HepG2 (cell line): ENCODE data around the gene HLA-DOA. TPM values are rescaled to one million over a fixed set of nuclear protein-coding genes. Genes with fewer than 3 reads are reported as not detected.
A peak's percentile ranks its signal among the peaks of the same experiment; 100 is the strongest.

Source experiments
- ATF2 ChIP-seq: sonication (generic); formaldehyde crosslinking; IDR thresholded peaks from 2 replicates; pipeline ENCODE4 v1.4.0; 2020; ENCODE audit warnings: missing genetic modification reagents
- CREB1 ChIP-seq, 2 experiments: fragments of 450-650 bp in 1 of 2; IDR thresholded peaks; 2 replicates each; pipeline ENCODE4 v1.6.1; 2016 to 2017; ENCODE audit warnings: control low read depth in 1 of 2, mild to moderate bottlenecking in 1 of 2, missing compliant biosample characterization in 1 of 2, missing genetic modification characterization in 1 of 2
- HIVEP1 ChIP-seq: sonication (generic); formaldehyde crosslinking; IDR thresholded peaks from 2 replicates; pipeline ENCODE4 v1.4.0; 2020; ENCODE audit warnings: mild to moderate bottlenecking, missing genetic modification reagents
- PAF1 ChIP-seq: IDR thresholded peaks from 2 replicates; pipeline ENCODE4 v1.6.1; 2016; ENCODE audit warnings: missing genetic modification reagents, missing compliant biosample characterization
- POLR2A ChIP-seq, 2 experiments: IDR thresholded peaks; 2 replicates each; pipeline ENCODE4 v1.6.1; 2011; ENCODE audit warnings: low read depth in 2 of 2, low read length in 2 of 2, mild to moderate bottlenecking in 1 of 2, moderate library complexity in 1 of 2; ENCODE audit not compliant: insufficient read depth in 1 of 2
- RXRB ChIP-seq: IDR thresholded peaks from 2 replicates; pipeline ENCODE4 v1.6.1; 2016; ENCODE audit warnings: borderline replicate concordance, missing genetic modification reagents, missing compliant biosample characterization
- SALL1 ChIP-seq: sonication (generic); formaldehyde crosslinking; IDR thresholded peaks from 2 replicates; pipeline ENCODE4 v1.8.0; 2022; ENCODE audit warnings: mild to moderate bottlenecking, missing genetic modification reagents
- ZGPAT ChIP-seq: IDR thresholded peaks from 2 replicates; pipeline ENCODE4 v1.6.1; 2016; ENCODE audit warnings: mild to moderate bottlenecking
- ZMYM4 ChIP-seq: sonication (generic); formaldehyde crosslinking; IDR thresholded peaks from 2 replicates; pipeline ENCODE4 v1.8.1; 2023; ENCODE audit warnings: mild to moderate bottlenecking, missing genetic modification reagents
- ZNF10 ChIP-seq: sonication (generic); formaldehyde crosslinking; IDR thresholded peaks from 2 replicates; pipeline ENCODE4 v1.4.0; 2020; ENCODE audit warnings: mild to moderate bottlenecking, low read depth, missing genetic modification reagents, borderline replicate concordance
- ZNF335 ChIP-seq: sonication (generic); formaldehyde crosslinking; IDR thresholded peaks from 2 replicates; pipeline ENCODE4 v1.4.0; 2020; ENCODE audit warnings: missing genetic modification reagents
- ZNF343 ChIP-seq: sonication (generic); formaldehyde crosslinking; IDR thresholded peaks from 2 replicates; pipeline ENCODE4 v1.4.0; 2020; ENCODE audit warnings: mild to moderate bottlenecking, missing genetic modification reagents
- polyA plus RNA-seq, 8 experiments: library from polyadenylated mRNA; depleted of rRNA in 3 of 8; stranded (reverse) in 7 of 8; unstranded in 1 of 8; fragments of >200 nt; fragmentation: Illumina TruSeq in 4 of 8; extraction: Trizol in 4 of 8; gene quantifications; 2 replicates each; pipeline versions ENCODE4 v1.2.1 to v1.2.3, GENCODE V29; 2011 to 2016; ENCODE audit warnings: low read depth in 4 of 8, missing spikeins in 1 of 8, mixed read lengths in 1 of 8; ENCODE audit not compliant: insufficient read depth in 1 of 8
- total RNA-seq, 5 experiments: library from RNA; depleted of rRNA; stranded (reverse); fragments of >200 nt; fragmentation: Illumina TruSeq; extraction: Trizol; gene quantifications; 2 replicates each; pipeline ENCODE4 v1.2.3, GENCODE V29; 2016; ENCODE audit warnings: low read depth in 1 of 5
- TF ChIP-seq, protein P1 (sequence below): sonication (generic); formaldehyde crosslinking; IDR thresholded peaks from 2 replicates; pipeline ENCODE4 v1.4.0; 2020; ENCODE audit warnings: missing genetic modification reagents
- TF ChIP-seq, protein P2 (sequence below): sonication (generic); formaldehyde crosslinking; conservative IDR thresholded peaks from 2 replicates; pipeline ENCODE4 v1.8.0; 2022; ENCODE audit warnings: mild to moderate bottlenecking, moderate library complexity, missing genetic modification reagents
- TF ChIP-seq, protein P3 (sequence below): sonication (generic); formaldehyde crosslinking; IDR thresholded peaks from 2 replicates; pipeline ENCODE4 v1.5.0; 2020; ENCODE audit warnings: mild to moderate bottlenecking, missing genetic modification reagents, borderline replicate concordance

HLA-DOA gene
- total and polyA plus RNA-seq, 2 of the 13 experiments (the other 11 are each of a cell fraction or from before 2014, with no cell fraction given): 0.03 to 0.09 TPM

DNA sequence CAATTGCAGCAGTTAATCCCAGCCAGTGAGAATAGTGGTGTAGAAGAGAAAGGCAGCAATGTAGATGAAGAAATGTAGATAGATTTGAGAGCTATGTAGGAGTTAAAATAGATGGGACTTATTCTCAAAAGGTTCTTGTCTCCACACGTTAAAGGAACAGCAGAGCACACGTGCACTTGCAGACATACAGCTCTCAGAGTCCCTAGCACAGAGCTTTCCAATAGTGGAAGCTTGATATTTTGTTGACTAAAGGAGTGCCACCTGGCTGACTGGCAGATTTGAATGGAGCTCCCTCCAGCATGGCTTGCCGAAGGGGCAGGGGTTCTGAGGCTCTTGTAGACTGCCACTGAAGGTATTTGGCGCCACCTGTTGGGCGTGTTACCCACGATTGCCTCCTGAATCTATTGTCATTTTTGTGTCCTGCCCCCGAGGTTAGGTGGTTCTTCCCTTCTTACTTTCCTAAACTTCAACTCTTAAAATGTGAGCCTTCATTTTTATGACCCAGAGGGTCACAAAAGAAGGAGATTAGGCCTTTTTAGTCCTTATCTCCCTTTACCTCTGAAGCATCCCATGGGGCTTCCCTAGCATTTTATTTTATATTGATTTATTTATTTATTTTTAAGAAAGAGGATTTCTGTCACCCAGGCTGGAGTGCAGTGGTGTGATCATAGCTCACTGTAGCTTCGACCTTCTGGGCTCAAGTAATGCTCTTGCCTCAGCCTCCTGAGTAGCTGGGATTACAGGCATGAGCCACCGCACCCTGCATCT lies 24.6 kb downstream of the HLA-DOA start (continued):
- no peak for TF ChIP-seq ATF2
- no peak for TF ChIP-seq CREB1 (IDR thresholded peaks at IDR 0.05)
- no peak for TF ChIP-seq CREB1 (CRISPR knock-in tag; IDR thresholded peaks at IDR 0.05)
- no peak for TF ChIP-seq POLR2A (IDR thresholded peaks at IDR 0.05; ENCODE audit: insufficient read depth in 1 of 2, low read depth in 2 of 2, low read length in 2 of 2)
- TF ChIP-seq ZNF335 (CRISPR knock-in tag): no peak
- TF ChIP-seq ZGPAT (CRISPR knock-in tag): 0 out of 2 replicates have a peak, but pooled peaks have one; percentile 34
- no peak for TF ChIP-seq ZNF10
- TF ChIP-seq SALL1 (CRISPR knock-in tag): 0 out of 2 replicates have a peak, but pooled peaks have one; percentile 20
- TF ChIP-seq, protein P1, sequence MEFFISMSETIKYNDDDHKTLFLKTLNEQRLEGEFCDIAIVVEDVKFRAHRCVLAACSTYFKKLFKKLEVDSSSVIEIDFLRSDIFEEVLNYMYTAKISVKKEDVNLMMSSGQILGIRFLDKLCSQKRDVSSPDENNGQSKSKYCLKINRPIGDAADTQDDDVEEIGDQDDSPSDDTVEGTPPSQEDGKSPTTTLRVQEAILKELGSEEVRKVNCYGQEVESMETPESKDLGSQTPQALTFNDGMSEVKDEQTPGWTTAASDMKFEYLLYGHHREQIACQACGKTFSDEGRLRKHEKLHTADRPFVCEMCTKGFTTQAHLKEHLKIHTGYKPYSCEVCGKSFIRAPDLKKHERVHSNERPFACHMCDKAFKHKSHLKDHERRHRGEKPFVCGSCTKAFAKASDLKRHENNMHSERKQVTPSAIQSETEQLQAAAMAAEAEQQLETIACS (CRISPR knock-in tag): no peak
- TF ChIP-seq ZMYM4: no peak
- no peak for TF ChIP-seq RXRB (CRISPR knock-in tag)
- TF ChIP-seq, protein P2, sequence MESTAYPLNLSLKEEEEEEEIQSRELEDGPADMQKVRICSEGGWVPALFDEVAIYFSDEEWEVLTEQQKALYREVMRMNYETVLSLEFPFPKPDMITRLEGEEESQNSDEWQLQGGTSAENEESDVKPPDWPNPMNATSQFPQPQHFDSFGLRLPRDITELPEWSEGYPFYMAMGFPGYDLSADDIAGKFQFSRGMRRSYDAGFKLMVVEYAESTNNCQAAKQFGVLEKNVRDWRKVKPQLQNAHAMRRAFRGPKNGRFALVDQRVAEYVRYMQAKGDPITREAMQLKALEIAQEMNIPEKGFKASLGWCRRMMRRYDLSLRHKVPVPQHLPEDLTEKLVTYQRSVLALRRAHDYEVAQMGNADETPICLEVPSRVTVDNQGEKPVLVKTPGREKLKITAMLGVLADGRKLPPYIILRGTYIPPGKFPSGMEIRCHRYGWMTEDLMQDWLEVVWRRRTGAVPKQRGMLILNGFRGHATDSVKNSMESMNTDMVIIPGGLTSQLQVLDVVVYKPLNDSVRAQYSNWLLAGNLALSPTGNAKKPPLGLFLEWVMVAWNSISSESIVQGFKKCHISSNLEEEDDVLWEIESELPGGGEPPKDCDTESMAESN (CRISPR knock-in tag): no peak
- no peak for TF ChIP-seq PAF1 (CRISPR knock-in tag)
- TF ChIP-seq, protein P3, sequence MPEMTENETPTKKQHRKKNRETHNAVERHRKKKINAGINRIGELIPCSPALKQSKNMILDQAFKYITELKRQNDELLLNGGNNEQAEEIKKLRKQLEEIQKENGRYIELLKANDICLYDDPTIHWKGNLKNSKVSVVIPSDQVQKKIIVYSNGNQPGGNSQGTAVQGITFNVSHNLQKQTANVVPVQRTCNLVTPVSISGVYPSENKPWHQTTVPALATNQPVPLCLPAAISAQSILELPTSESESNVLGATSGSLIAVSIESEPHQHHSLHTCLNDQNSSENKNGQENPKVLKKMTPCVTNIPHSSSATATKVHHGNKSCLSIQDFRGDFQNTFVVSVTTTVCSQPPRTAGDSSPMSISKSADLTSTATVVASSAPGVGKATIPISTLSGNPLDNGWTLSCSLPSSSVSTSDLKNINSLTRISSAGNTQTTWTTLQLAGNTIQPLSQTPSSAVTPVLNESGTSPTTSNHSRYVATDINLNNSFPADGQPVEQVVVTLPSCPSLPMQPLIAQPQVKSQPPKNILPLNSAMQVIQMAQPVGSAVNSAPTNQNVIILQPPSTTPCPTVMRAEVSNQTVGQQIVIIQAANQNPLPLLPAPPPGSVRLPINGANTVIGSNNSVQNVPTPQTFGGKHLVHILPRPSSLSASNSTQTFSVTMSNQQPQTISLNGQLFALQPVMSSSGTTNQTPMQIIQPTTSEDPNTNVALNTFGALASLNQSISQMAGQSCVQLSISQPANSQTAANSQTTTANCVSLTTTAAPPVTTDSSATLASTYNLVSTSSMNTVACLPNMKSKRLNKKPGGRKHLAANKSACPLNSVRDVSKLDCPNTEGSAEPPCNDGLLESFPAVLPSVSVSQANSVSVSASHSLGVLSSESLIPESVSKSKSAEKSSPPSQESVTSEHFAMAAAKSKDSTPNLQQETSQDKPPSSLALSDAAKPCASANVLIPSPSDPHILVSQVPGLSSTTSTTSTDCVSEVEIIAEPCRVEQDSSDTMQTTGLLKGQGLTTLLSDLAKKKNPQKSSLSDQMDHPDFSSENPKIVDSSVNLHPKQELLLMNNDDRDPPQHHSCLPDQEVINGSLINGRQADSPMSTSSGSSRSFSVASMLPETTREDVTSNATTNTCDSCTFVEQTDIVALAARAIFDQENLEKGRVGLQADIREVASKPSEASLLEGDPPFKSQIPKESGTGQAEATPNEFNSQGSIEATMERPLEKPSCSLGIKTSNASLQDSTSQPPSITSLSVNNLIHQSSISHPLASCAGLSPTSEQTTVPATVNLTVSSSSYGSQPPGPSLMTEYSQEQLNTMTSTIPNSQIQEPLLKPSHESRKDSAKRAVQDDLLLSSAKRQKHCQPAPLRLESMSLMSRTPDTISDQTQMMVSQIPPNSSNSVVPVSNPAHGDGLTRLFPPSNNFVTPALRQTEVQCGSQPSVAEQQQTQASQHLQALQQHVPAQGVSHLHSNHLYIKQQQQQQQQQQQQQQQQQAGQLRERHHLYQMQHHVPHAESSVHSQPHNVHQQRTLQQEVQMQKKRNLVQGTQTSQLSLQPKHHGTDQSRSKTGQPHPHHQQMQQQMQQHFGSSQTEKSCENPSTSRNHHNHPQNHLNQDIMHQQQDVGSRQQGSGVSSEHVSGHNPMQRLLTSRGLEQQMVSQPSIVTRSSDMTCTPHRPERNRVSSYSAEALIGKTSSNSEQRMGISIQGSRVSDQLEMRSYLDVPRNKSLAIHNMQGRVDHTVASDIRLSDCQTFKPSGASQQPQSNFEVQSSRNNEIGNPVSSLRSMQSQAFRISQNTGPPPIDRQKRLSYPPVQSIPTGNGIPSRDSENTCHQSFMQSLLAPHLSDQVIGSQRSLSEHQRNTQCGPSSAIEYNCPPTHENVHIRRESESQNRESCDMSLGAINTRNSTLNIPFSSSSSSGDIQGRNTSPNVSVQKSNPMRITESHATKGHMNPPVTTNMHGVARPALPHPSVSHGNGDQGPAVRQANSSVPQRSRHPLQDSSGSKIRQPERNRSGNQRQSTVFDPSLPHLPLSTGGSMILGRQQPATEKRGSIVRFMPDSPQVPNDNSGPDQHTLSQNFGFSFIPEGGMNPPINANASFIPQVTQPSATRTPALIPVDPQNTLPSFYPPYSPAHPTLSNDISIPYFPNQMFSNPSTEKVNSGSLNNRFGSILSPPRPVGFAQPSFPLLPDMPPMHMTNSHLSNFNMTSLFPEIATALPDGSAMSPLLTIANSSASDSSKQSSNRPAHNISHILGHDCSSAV (CRISPR knock-in tag): no peak
- TF ChIP-seq HIVEP1 (CRISPR knock-in tag): no peak; the same call in 1 of the 2 replicates
- TF ChIP-seq ZNF343 (CRISPR knock-in tag): no peak
